ENCODE data around the gene FMR1.

Gene FMR1

GRCh38 chrX:147911192-147912022 lies at the start of gene FMR1:
FMR1 (plus strand) TSS chrX:147911919; CDS start chrX:147912180, 261 bp downstream.
- H3K4me3 ChIP-seq (ENCODE audit: low read length) = peak within 1 kb of the TSS; percentile 85
- H3K9ac ChIP-seq (ENCODE audit: low read length) = peak within 1 kb of the TSS; percentile 80
- H3K36me3 ChIP-seq (ENCODE audit: control insufficient read depth, low read depth, low read length) = no peaks in the 10 kb centered on the region
- H3K27ac ChIP-seq (ENCODE audit: low read length) = no peak within 1 kb of the TSS
- no peaks in the 10 kb centered on the region for H3K4me1 ChIP-seq (ENCODE audit: control insufficient read depth, low read depth, low read length)
- peaks cover 13% of the 10 kb centered on the region for H3K9me3 ChIP-seq (ENCODE audit: control insufficient read depth, low read depth, low read length)
- H3K27me3 ChIP-seq (ENCODE audit: control insufficient read depth, insufficient read depth, low read length) = peaks cover 11% of the 10 kb centered on the region

GRCh38 chrX:147875866-147876596 lies 35.7 kb upstream of the FMR1 start:
- Histone ChIP-seq H3K4me1 (ENCODE audit: control insufficient read depth, low read depth, low read length) (no peaks in the 10 kb centered on the region), H3K9me3 (ENCODE audit: control insufficient read depth, low read depth, low read length) (peaks cover 20% of the 10 kb centered on the region), H3K9ac (ENCODE audit: low read length) (no peak overlapping the region), H3K27me3 (ENCODE audit: control insufficient read depth, insufficient read depth, low read length) (no peaks in the 10 kb centered on the region), H3K27ac (ENCODE audit: low read length) (no peak overlapping the region), H3K36me3 (ENCODE audit: control insufficient read depth, low read depth, low read length) (no peaks in the 10 kb centered on the region), H3K4me3 (ENCODE audit: low read length) (no peak overlapping the region)

DNA sequence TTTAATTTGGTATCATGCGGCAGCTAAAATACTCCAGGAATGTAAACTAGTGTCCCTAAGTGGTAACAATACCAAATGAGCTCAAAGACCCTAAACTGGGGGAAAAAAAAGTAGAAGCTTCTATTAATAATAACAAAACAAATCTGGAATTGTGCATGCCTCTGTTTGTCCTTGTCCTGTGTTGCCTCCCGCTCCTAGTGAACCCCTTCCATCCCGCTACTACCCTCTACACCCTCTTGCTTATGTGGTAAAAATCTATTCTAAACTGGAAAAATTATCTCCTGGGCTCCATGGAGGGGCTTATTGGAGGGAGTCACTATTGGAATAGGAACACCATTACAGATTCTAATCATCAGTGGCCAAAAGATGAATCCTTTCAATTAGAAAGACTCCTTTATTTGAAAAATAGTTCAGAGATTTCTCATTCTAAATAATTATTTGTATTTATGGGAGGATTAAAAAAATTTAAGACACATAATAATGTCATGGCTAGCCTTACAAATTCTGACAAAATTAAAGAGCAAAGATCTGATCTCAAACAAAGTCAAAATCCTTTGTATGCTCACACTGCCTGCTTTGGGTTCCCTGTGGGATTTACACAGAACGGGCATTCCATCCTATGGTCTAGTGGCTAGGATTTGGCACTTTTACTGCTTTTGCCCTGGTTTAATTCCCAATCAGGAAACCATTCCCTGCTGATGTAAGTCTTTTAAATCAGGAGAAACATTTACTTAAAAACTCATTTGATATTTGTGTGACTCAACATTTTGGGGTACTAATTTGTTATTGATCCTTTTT lies 34.7 kb upstream of the FMR1 start:
- Histone ChIP-seq H3K27me3 (ENCODE audit: control insufficient read depth, insufficient read depth, low read length) (no peaks in the 10 kb centered on the region), H3K9ac (ENCODE audit: low read length) (no peak overlapping the region), H3K27ac (ENCODE audit: low read length) (no peak overlapping the region), H3K36me3 (ENCODE audit: control insufficient read depth, low read depth, low read length) (no peaks in the 10 kb centered on the region), H3K9me3 (ENCODE audit: control insufficient read depth, low read depth, low read length) (peaks cover 13% of the 10 kb centered on the region), H3K4me3 (ENCODE audit: low read length) (no peak overlapping the region), H3K4me1 (ENCODE audit: control insufficient read depth, low read depth, low read length) (no peaks in the 10 kb centered on the region)

- no peaks in the 10 kb centered on the region for H3K36me3 ChIP-seq (ENCODE audit: control insufficient read depth, low read depth, low read length)
Observed at GRCh38 chrX:147877726-147878125, 34.0 kb upstream of the FMR1 start.

GRCh38 chrX:147884958-147885357 lies 26.8 kb upstream of the FMR1 start:
- no peak overlapping the region for H3K27ac ChIP-seq (ENCODE audit: low read length)

More at GRCh38 chrX:147877726-147878125, 34.0 kb upstream of the FMR1 start:
- Histone ChIP-seq H3K27me3 (ENCODE audit: control insufficient read depth, insufficient read depth, low read length) (no peaks in the 10 kb centered on the region), H3K9ac (ENCODE audit: low read length) (no peak overlapping the region), H3K4me3 (ENCODE audit: low read length) (no peak overlapping the region), H3K4me1 (ENCODE audit: control insufficient read depth, low read depth, low read length) (no peaks in the 10 kb centered on the region), H3K9me3 (ENCODE audit: control insufficient read depth, low read depth, low read length) (peaks cover 13% of the 10 kb centered on the region), H3K27ac (ENCODE audit: low read length) (no peak overlapping the region)

DNA sequence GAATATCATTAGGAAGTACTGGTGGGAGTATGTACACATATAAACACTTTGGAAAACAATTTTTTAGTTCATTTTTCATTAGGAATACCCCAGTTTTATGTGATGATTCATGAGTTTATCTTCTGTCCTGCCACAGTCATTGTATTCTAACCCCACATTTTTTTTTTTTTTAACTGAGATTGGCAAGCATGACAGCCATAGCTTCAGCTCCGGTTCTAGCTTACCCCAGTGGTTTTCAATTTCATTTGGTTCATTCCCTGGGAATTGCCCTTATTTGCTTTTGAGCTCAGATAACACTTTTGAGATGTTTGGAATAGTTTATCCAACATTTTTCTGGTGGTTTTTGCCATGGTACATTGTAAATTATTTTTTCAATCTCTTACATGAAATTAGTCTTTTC lies 21.0 kb upstream of the FMR1 start:
- no peaks in the 10 kb centered on the region for H3K27me3 ChIP-seq (ENCODE audit: control insufficient read depth, insufficient read depth, low read length)
- H3K9ac ChIP-seq (ENCODE audit: low read length) = no peak overlapping the region
- H3K4me1 ChIP-seq (ENCODE audit: control insufficient read depth, low read depth, low read length) = no peaks in the 10 kb centered on the region
- H3K27ac ChIP-seq (ENCODE audit: low read length) = no peak overlapping the region
- H3K36me3 ChIP-seq (ENCODE audit: control insufficient read depth, low read depth, low read length) = no peaks in the 10 kb centered on the region
- peaks cover 20% of the 10 kb centered on the region for H3K9me3 ChIP-seq (ENCODE audit: control insufficient read depth, low read depth, low read length)
- H3K4me3 ChIP-seq (ENCODE audit: low read length) = no peak overlapping the region

More at GRCh38 chrX:147884958-147885357, 26.8 kb upstream of the FMR1 start:
- Histone ChIP-seq H3K27me3 (ENCODE audit: control insufficient read depth, insufficient read depth, low read length) (no peaks in the 10 kb centered on the region), H3K9ac (ENCODE audit: low read length) (no peak overlapping the region), H3K36me3 (ENCODE audit: control insufficient read depth, low read depth, low read length) (no peaks in the 10 kb centered on the region), H3K4me3 (ENCODE audit: low read length) (no peak overlapping the region), H3K9me3 (ENCODE audit: control insufficient read depth, low read depth, low read length) (peaks cover 30% of the 10 kb centered on the region), H3K4me1 (ENCODE audit: control insufficient read depth, low read depth, low read length) (no peaks in the 10 kb centered on the region)

- Histone ChIP-seq H3K4me3 (ENCODE audit: low read length) (no peak overlapping the region), H3K27ac (ENCODE audit: low read length) (no peak overlapping the region), H3K4me1 (ENCODE audit: control insufficient read depth, low read depth, low read length) (no peaks in the 10 kb centered on the region), H3K27me3 (ENCODE audit: control insufficient read depth, insufficient read depth, low read length) (no peaks in the 10 kb centered on the region), H3K9me3 (ENCODE audit: control insufficient read depth, low read depth, low read length) (peaks cover 14% of the 10 kb centered on the region), H3K36me3 (ENCODE audit: control insufficient read depth, low read depth, low read length) (no peaks in the 10 kb centered on the region), H3K9ac (ENCODE audit: low read length) (no peak overlapping the region)
Observed at GRCh38 chrX:147891896-147892295, 19.8 kb upstream of the FMR1 start.

DNA sequence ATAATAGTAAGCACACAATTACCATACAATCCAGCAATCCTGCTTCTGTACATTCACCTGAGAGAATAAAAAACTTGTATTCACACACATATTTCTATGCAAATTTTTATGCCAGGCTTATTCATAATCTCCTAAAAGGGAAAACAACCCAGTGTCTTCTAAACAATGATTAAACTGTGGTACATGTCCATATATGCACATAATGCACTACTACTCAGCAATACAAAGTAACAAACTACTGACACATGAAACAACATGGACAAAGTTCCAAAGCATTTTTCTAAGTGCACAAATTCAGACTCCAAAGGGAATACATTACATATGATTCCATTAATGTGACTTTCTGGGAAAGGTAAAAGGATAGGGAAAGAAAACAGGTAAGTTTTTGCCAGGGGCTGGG lies 18.0 kb upstream of the FMR1 start:
- no peak overlapping the region for H3K27ac ChIP-seq (ENCODE audit: low read length)
- H3K9ac ChIP-seq (ENCODE audit: low read length) = no peak overlapping the region
- no peaks in the 10 kb centered on the region for H3K36me3 ChIP-seq (ENCODE audit: control insufficient read depth, low read depth, low read length)
- no peak overlapping the region for H3K4me3 ChIP-seq (ENCODE audit: low read length)
- no peaks in the 10 kb centered on the region for H3K27me3 ChIP-seq (ENCODE audit: control insufficient read depth, insufficient read depth, low read length)
- peaks cover 2% of the 10 kb centered on the region for H3K9me3 ChIP-seq (ENCODE audit: control insufficient read depth, low read depth, low read length)
- H3K4me1 ChIP-seq (ENCODE audit: control insufficient read depth, low read depth, low read length) = no peaks in the 10 kb centered on the region

GRCh38 chrX:147894366-147894963 lies 17.3 kb upstream of the FMR1 start:
- H3K4me3 ChIP-seq (ENCODE audit: low read length) = no peak overlapping the region
- no peaks in the 10 kb centered on the region for H3K27me3 ChIP-seq (ENCODE audit: control insufficient read depth, insufficient read depth, low read length)
- no peak overlapping the region for H3K9ac ChIP-seq (ENCODE audit: low read length)
- H3K9me3 ChIP-seq (ENCODE audit: control insufficient read depth, low read depth, low read length) = peaks cover 2% of the 10 kb centered on the region
- no peaks in the 10 kb centered on the region for H3K36me3 ChIP-seq (ENCODE audit: control insufficient read depth, low read depth, low read length)
- no peaks in the 10 kb centered on the region for H3K4me1 ChIP-seq (ENCODE audit: control insufficient read depth, low read depth, low read length)
- H3K27ac ChIP-seq (ENCODE audit: low read length) = no peak overlapping the region

DNA sequence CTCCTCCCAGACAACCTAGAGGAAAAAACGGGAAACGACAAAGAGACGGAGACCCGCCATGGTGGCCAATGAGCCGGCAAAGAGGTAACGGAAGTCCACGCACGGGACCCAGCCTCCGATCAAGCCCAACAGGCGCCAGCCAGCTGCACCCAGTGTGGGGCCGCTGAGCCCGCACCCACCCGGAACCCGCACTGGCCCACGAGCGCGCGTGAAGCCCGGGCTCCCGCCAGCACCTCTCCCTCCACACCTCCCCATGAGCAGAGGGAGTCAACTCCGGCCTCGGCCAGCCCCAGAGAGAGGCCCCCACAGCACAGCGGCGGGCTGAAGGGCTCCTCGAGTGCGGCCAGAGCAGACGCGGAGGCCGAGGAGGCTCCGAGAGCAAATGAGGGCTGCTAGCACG lies 14.6 kb upstream of the FMR1 start:
- H3K9ac ChIP-seq (ENCODE audit: low read length) = no peak overlapping the region
- H3K27ac ChIP-seq (ENCODE audit: low read length) = no peak overlapping the region
- no peaks in the 10 kb centered on the region for H3K4me1 ChIP-seq (ENCODE audit: control insufficient read depth, low read depth, low read length)
- H3K4me3 ChIP-seq (ENCODE audit: low read length) = no peak overlapping the region
- no peaks in the 10 kb centered on the region for H3K27me3 ChIP-seq (ENCODE audit: control insufficient read depth, insufficient read depth, low read length)
- H3K36me3 ChIP-seq (ENCODE audit: control insufficient read depth, low read depth, low read length) = no peaks in the 10 kb centered on the region
- H3K9me3 ChIP-seq (ENCODE audit: control insufficient read depth, low read depth, low read length) = peaks cover 13% of the 10 kb centered on the region

DNA sequence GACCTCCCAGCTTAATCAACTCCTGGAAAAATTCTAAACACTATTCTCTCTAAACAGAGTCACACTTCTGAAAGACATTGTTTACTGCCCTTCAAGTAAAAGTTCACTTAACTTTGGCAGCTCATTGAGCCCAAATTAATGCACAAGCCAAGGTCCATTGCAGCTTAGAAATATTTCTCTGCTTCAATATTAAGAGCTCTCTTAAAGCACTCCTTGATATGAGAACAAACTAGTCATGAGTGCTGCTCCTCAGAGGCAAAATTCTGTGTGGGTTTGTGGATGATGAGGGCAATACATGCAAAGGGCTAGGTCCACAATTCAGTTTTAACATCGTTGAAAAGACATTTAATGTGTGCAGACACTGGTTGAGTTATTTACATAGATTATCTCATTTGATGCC lies 12.8 kb upstream of the FMR1 start:
- H3K27me3 ChIP-seq (ENCODE audit: control insufficient read depth, insufficient read depth, low read length) = no peaks in the 10 kb centered on the region
- H3K4me1 ChIP-seq (ENCODE audit: control insufficient read depth, low read depth, low read length) = no peaks in the 10 kb centered on the region
- peaks cover 16% of the 10 kb centered on the region for H3K9me3 ChIP-seq (ENCODE audit: control insufficient read depth, low read depth, low read length)
- H3K36me3 ChIP-seq (ENCODE audit: control insufficient read depth, low read depth, low read length) = no peaks in the 10 kb centered on the region
- no peak overlapping the region for H3K9ac ChIP-seq (ENCODE audit: low read length)
- H3K27ac ChIP-seq (ENCODE audit: low read length) = no peak overlapping the region
- no peak overlapping the region for H3K4me3 ChIP-seq (ENCODE audit: low read length)

All from iPS-18a (cell line).